ENCODE measurements around the gene PTPRCAP.

PTPRCAP gene

GRCh38 chr11:67449116-67449844 is 11.8 kb upstream of the PTPRCAP start:
- Histone ChIP-seq H3K4me1 (ENCODE audit: insufficient read depth, low read length) (peaks cover 4% of the 10 kb centered on the region), H3K36me3 (ENCODE audit: insufficient read depth, low read length) (no peaks in the 10 kb centered on the region), H3K4me3 (ENCODE audit: low read depth in 1 of 2, low read length in 2 of 2) (no peak overlapping the region), H3K9ac (ENCODE audit: low read length) (no peak overlapping the region), H3K9me3 (ENCODE audit: low read length) (no peaks in the 10 kb centered on the region), H3K27me3 (ENCODE audit: control insufficient read depth in 1 of 2, insufficient read depth in 2 of 2, low read length in 2 of 2) (no peaks in the 10 kb centered on the region), H3K27ac (ENCODE audit: low read depth, low read length) (no peak overlapping the region)

- no peaks in the 10 kb centered on the region for H3K36me3 ChIP-seq (ENCODE audit: insufficient read depth, low read length)
- no peak overlapping the region for H3K9ac ChIP-seq (ENCODE audit: low read length)
- no peak overlapping the region for H3K27ac ChIP-seq (ENCODE audit: low read depth, low read length)
- peaks cover 5% of the 10 kb centered on the region for H3K4me1 ChIP-seq (ENCODE audit: insufficient read depth, low read length)
- no peak overlapping the region for H3K4me3 ChIP-seq (ENCODE audit: low read depth in 1 of 2, low read length in 2 of 2)
- no peaks in the 10 kb centered on the region for H3K27me3 ChIP-seq (ENCODE audit: control insufficient read depth in 1 of 2, insufficient read depth in 2 of 2, low read length in 2 of 2)
- no peaks in the 10 kb centered on the region for H3K9me3 ChIP-seq (ENCODE audit: low read length)
Measured at GRCh38 chr11:67448220-67448609, 10.7 kb upstream of the PTPRCAP start.

DNA sequence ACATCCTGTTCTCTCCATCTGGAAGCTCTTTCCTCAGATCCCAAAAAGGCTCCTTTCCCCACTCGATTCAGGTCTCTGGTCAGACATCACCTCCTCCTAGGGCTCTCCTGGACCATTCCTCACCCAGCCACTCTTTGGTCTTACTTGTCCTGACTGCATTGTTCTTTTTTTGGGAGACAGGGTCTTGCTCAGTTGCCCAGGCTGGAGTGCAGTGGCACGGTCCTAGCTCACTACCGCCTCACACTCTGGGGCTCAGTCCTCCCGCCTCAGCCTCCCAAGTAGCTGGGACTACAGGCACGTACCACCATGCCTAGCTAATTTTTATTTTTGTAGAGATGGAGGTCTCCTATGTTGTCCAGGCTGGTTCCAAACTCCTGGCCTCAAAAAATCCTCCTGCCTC is 8.0 kb upstream of the PTPRCAP start:
- Histone ChIP-seq H3K4me3 (ENCODE audit: low read depth in 1 of 2, low read length in 2 of 2) (no peak overlapping the region), H3K27me3 (ENCODE audit: control insufficient read depth in 1 of 2, insufficient read depth in 2 of 2, low read length in 2 of 2) (no peaks in the 10 kb centered on the region), H3K27ac (ENCODE audit: low read depth, low read length) (no peak overlapping the region), H3K4me1 (ENCODE audit: insufficient read depth, low read length) (peaks cover 16% of the 10 kb centered on the region), H3K36me3 (ENCODE audit: insufficient read depth, low read length) (peaks cover 10% of the 10 kb centered on the region), H3K9ac (ENCODE audit: low read length) (no peak overlapping the region), H3K9me3 (ENCODE audit: low read length) (no peaks in the 10 kb centered on the region)

DNA sequence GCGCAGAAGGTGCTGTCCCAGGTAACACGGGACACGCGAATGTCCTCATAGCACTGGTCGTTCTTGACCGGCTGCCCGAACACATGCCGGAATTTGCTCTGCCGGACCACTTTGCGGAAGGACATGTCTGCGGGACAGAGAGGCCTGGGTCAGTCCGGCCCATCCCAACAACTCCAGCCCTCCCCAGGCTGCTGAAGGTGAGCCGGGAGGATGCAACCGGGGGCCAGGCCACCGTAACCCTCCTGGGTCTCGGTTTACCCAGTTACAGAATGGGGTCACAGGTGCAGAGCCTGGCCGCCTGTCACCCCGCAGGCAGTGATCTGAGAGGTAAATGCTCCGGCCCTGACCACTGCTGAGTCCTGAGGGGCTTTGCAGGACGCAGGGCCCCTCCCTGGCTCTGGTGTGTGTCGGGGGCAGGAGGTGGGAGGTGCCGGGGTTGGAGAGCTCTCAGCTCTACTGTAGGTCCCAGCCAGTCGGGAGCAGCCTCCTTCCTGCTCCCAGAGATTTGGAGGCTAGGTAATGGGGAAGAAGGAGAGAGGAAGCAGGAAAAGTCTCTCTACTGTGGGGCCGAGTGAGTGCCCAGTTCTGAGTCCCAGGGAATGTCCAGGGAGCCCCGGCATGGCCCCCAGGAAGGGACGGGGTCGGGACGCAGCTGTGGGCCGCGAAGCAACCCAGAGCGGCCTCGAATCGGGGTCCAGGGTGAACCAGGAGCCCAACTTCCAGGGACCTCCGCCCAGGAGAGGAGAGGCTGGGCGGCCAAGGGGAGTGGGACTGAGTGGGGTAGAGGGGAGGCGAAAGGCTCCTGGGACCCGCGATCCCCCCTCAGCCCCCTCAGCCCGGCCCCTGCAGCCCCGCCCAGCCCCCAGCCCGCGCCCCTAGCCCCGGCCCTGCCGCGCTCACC is 5.3 kb upstream of the PTPRCAP start:
- peak overlapping the region; percentile 84 for H3K27ac ChIP-seq (ENCODE audit: low read depth, low read length)
- no peaks in the 10 kb centered on the region for H3K27me3 ChIP-seq (ENCODE audit: control insufficient read depth in 1 of 2, insufficient read depth in 2 of 2, low read length in 2 of 2)
- H3K36me3 ChIP-seq (ENCODE audit: insufficient read depth, low read length), result peaks cover 10% of the 10 kb centered on the region
- H3K4me3 ChIP-seq (ENCODE audit: low read depth in 1 of 2, low read length in 2 of 2), result peak overlapping the region; percentile 62 to 72
- H3K9me3 ChIP-seq (ENCODE audit: low read length), result no peaks in the 10 kb centered on the region
- peak overlapping the region; percentile 58 for H3K9ac ChIP-seq (ENCODE audit: low read length)
- H3K4me1 ChIP-seq (ENCODE audit: insufficient read depth, low read length), result peaks cover 20% of the 10 kb centered on the region

GRCh38 chr11:67441731-67442351 is 4.4 kb upstream of the PTPRCAP start:
- peaks cover 20% of the 10 kb centered on the region for H3K4me1 ChIP-seq (ENCODE audit: insufficient read depth, low read length)
- peaks cover 10% of the 10 kb centered on the region for H3K36me3 ChIP-seq (ENCODE audit: insufficient read depth, low read length)
- H3K4me3 ChIP-seq (ENCODE audit: low read depth in 1 of 2, low read length in 2 of 2), result no peak overlapping the region
- H3K27ac ChIP-seq (ENCODE audit: low read depth, low read length), result no peak overlapping the region
- no peak overlapping the region for H3K9ac ChIP-seq (ENCODE audit: low read length)
- H3K27me3 ChIP-seq (ENCODE audit: control insufficient read depth in 1 of 2, insufficient read depth in 2 of 2, low read length in 2 of 2), result no peaks in the 10 kb centered on the region
- no peaks in the 10 kb centered on the region for H3K9me3 ChIP-seq (ENCODE audit: low read length)

GRCh38 chr11:67441098-67441563 is 3.6 kb upstream of the PTPRCAP start:
- Histone ChIP-seq H3K9ac (ENCODE audit: low read length) (no peak overlapping the region), H3K9me3 (ENCODE audit: low read length) (no peaks in the 10 kb centered on the region), H3K27ac (ENCODE audit: low read depth, low read length) (no peak overlapping the region), H3K4me1 (ENCODE audit: insufficient read depth, low read length) (peaks cover 20% of the 10 kb centered on the region), H3K36me3 (ENCODE audit: insufficient read depth, low read length) (peaks cover 10% of the 10 kb centered on the region), H3K27me3 (ENCODE audit: control insufficient read depth in 1 of 2, insufficient read depth in 2 of 2, low read length in 2 of 2) (no peaks in the 10 kb centered on the region), H3K4me3 (ENCODE audit: low read depth in 1 of 2, low read length in 2 of 2) (no peak overlapping the region)

DNA sequence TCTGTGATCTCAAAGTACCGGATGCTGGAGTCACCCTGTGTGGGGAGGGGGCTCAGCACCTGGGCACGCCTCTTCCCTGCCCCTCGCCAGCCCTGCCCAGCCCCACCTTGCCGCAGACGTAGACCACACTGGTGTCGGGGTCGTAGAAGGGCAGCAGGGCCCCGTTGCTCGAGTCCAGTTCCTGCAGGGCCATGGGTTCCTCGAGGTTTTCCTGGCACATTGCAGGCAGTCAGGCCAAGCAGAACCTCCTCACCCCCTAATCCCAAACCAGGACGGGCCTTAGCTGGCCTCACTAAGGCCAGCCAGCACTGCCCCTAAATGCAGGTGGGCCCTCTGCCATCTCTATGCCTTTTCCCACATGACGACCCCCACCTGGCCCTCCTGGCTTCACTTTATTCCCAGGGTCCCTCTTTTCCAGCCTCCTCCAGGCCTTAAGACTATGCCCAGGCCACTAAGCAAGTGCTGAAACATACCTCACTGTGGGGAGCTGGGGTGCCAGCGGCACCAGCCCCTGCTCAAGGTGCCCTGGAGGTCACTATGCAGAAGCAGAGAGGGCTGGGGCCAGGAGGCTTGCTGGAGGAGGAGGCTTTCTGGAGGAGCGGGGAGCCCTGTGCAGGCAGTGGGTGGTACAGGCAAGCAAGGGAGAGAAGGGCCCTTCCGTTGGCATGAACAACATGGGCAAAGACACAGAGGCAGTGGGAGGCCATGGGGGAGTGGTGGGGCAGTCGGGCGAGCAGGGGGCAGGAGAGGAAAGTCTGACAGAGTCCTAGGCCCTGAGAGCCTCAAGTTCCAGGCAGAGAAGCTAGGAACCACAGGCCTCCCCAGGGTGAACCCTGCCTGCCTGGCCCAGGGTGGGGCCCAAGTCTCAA is 3.0 kb upstream of the PTPRCAP start:
- H3K4me1 ChIP-seq (ENCODE audit: insufficient read depth, low read length), result peaks cover 20% of the 10 kb centered on the region
- no peaks in the 10 kb centered on the region for H3K9me3 ChIP-seq (ENCODE audit: low read length)
- peaks cover 10% of the 10 kb centered on the region for H3K36me3 ChIP-seq (ENCODE audit: insufficient read depth, low read length)
- no peak overlapping the region for H3K4me3 ChIP-seq (ENCODE audit: low read depth in 1 of 2, low read length in 2 of 2)
- H3K27ac ChIP-seq (ENCODE audit: low read depth, low read length), result no peak overlapping the region
- H3K27me3 ChIP-seq (ENCODE audit: control insufficient read depth in 1 of 2, insufficient read depth in 2 of 2, low read length in 2 of 2), result no peaks in the 10 kb centered on the region
- no peak overlapping the region for H3K9ac ChIP-seq (ENCODE audit: low read length)

GRCh38 chr11:67439321-67440228 is 2.1 kb upstream of the PTPRCAP start:
- H3K27ac ChIP-seq (ENCODE audit: low read depth, low read length), result no peak overlapping the region
- peaks cover 11% of the 10 kb centered on the region for H3K36me3 ChIP-seq (ENCODE audit: insufficient read depth, low read length)
- H3K9ac ChIP-seq (ENCODE audit: low read length), result no peak overlapping the region
- peaks cover 20% of the 10 kb centered on the region for H3K4me1 ChIP-seq (ENCODE audit: insufficient read depth, low read length)
- H3K4me3 ChIP-seq (ENCODE audit: low read depth in 1 of 2, low read length in 2 of 2), result no peak overlapping the region
- no peaks in the 10 kb centered on the region for H3K9me3 ChIP-seq (ENCODE audit: low read length)
- H3K27me3 ChIP-seq (ENCODE audit: control insufficient read depth in 1 of 2, insufficient read depth in 2 of 2, low read length in 2 of 2), result no peaks in the 10 kb centered on the region

DNA sequence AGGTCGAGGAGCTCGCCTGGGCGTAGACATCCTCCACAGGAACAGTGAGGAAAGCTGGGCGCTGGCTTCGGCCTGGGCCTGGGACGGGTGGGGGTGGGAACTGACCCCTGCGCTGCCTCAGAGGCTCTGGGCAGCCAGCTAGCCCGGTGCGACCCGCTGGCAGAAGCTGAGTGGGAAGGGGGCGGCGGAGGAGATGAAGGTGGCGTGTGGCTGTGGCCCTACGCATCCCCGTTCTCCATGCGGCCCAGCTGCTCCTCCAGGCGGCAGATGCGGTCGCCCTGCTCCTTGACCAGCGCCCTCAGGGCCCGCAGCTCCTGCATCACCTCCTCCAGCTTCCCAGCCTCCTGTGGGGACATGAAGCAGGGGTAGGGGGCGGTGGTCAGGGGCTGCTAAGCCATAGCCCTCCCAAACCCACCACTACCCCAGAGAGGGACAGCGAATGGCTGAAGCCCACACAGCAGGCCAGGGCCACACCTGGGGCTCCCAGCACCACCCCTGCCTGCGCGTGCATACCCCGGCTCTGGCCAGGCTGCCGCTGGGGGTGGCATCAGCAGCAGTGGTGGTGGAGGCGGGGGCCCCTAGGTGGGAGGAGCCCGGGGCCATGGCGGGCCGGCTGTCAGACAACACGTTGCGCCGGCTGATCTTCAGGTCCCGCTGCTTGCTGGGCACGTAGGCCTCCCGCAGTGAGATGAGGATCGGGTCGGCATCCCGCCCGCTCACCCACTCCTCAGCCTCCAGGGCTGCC is 848 bp upstream of the PTPRCAP start:
- H3K4me3 ChIP-seq (ENCODE audit: low read depth in 1 of 2, low read length in 2 of 2), result no peak overlapping the region
- no peak overlapping the region for H3K9ac ChIP-seq (ENCODE audit: low read length)
- H3K36me3 ChIP-seq (ENCODE audit: insufficient read depth, low read length), result peaks cover 24% of the 10 kb centered on the region
- peaks cover 15% of the 10 kb centered on the region for H3K4me1 ChIP-seq (ENCODE audit: insufficient read depth, low read length)
- H3K27me3 ChIP-seq (ENCODE audit: control insufficient read depth in 1 of 2, insufficient read depth in 2 of 2, low read length in 2 of 2), result no peaks in the 10 kb centered on the region
- no peaks in the 10 kb centered on the region for H3K9me3 ChIP-seq (ENCODE audit: low read length)
- no peak overlapping the region for H3K27ac ChIP-seq (ENCODE audit: low read depth, low read length)

- no peaks in the 10 kb centered on the region for H3K27me3 ChIP-seq (ENCODE audit: control insufficient read depth in 1 of 2, insufficient read depth in 2 of 2, low read length in 2 of 2)
- H3K9ac ChIP-seq (ENCODE audit: low read length), result no peak overlapping the region
- no peak overlapping the region for H3K27ac ChIP-seq (ENCODE audit: low read depth, low read length)
- peaks cover 29% of the 10 kb centered on the region for H3K36me3 ChIP-seq (ENCODE audit: insufficient read depth, low read length)
- no peak overlapping the region for H3K4me3 ChIP-seq (ENCODE audit: low read depth in 1 of 2, low read length in 2 of 2)
- H3K4me1 ChIP-seq (ENCODE audit: insufficient read depth, low read length), result peaks cover 13% of the 10 kb centered on the region
- H3K9me3 ChIP-seq (ENCODE audit: low read length), result no peaks in the 10 kb centered on the region
Measured at GRCh38 chr11:67437809-67438157, 301 bp upstream of the PTPRCAP start.

Data from muscle layer of colon (tissue), 2 donors.